Panc1 (cell line): Measurements from ENCODE around the gene BCAS3. TPM values are rescaled to one million over a fixed set of nuclear protein-coding genes. Genes with fewer than 3 reads are reported as not detected.

Experiments used
- ATAC-seq: fragments of 200-7000 bp; cut with Tn5 transposase; 2 replicates; pipeline ENCODE4 v1.9.1; 2020; ENCODE audit warnings: mild to moderate bottlenecking, moderate library complexity
- BruUV-seq: library from RNA; stranded (reverse); fragments of 400-500 nt; replicated peaks from 2 replicates; lab custom pipeline; 2021; lab: Mats Ljungman, UMichigan
- CTCF ChIA-PET: fragments of 300-600 bp; sonication (Branson Sonifier 250); formaldehyde crosslinking; loops from one replicate; lab custom pipeline; 2022; ENCODE audit warnings: antibody characterized with exemption; lab: Charles Lee
- POLR2A ChIA-PET: fragments of 300-600 bp; sonication (Branson Sonifier 250); formaldehyde crosslinking; loops from one replicate; lab custom pipeline; 2022; ENCODE audit warnings: antibody characterized with exemption; lab: Charles Lee
- DNase-seq: peaks from one replicate; pipeline ENCODE4 v3.0.0-alpha.2; 2010; ENCODE audit warnings: low read depth, low spot score
- H3K27ac ChIP-seq: 2 replicates; pipeline ENCODE4 v1.5.1; 2011; ENCODE audit warnings: mild to moderate bottlenecking, low read length, inconsistent platforms
- H3K27me3 ChIP-seq: fragments of 200-500 bp; sonication (Bioruptor generic); 2 replicates; pipeline ENCODE4 v1.6.0; 2014; ENCODE audit warnings: low read length, inconsistent platforms; ENCODE audit not compliant: control insufficient read depth, insufficient read depth
- H3K36me3 ChIP-seq: fragments of 200-500 bp; sonication (Bioruptor generic); 2 replicates; pipeline ENCODE4 v1.5.1; 2014; ENCODE audit warnings: inconsistent platforms, mild to moderate bottlenecking, low read length, moderate library complexity; ENCODE audit not compliant: control insufficient read depth, insufficient read depth
- H3K4me1 ChIP-seq: 2 replicates; pipeline ENCODE4 v1.5.1; 2011; ENCODE audit warnings: inconsistent platforms, mild to moderate bottlenecking, low read length, moderate library complexity; ENCODE audit not compliant: control insufficient read depth, insufficient read depth
- H3K4me3 ChIP-seq, 2 experiments: 2 replicates each; pipeline ENCODE4 v1.5.1; 2011 to 2012; ENCODE audit warnings: low read depth in 2 of 2, low read length in 2 of 2, mild to moderate bottlenecking in 2 of 2, inconsistent platforms in 1 of 2, moderate library complexity in 1 of 2
- H3K9me3 ChIP-seq: fragments of 200-500 bp; sonication (Bioruptor generic); 2 replicates; pipeline ENCODE4 v1.5.1; 2014; ENCODE audit warnings: low read depth, mild to moderate bottlenecking, inconsistent platforms, low read length, moderate library complexity; ENCODE audit not compliant: control insufficient read depth, insufficient read depth
- CTCF ChIP-seq: fragments of 450-650 bp; IDR thresholded peaks from 2 replicates; pipeline ENCODE4 v1.5.1; 2017; ENCODE audit warnings: mild to moderate bottlenecking
- POLR2AphosphoS5 ChIP-seq: IDR thresholded peaks from 2 replicates; pipeline ENCODE4 v1.6.1; 2012; ENCODE audit warnings: mild to moderate bottlenecking, low read depth, low read length, moderate library complexity
- SIN3A ChIP-seq: IDR thresholded peaks from 2 replicates; pipeline ENCODE4 v1.6.1; 2012; ENCODE audit warnings: low read depth, mild to moderate bottlenecking, low read length, moderate library complexity, borderline replicate concordance; ENCODE audit not compliant: insufficient read depth
- in situ Hi-C: cut with HindIII; loops from 2 replicates; pipeline ENCODE4 v1.10.0; 2016; ENCODE audit warnings: low sequenced_read_pairs, low pct_unique_long_range_greater_than_20kb
- intact Hi-C: fragments of 100-400 bp; cut with micrococcal nuclease; formaldehyde crosslinking; loops from one replicate; pipeline ENCODE4 v1.10.0; 2022; ENCODE audit not compliant: unreplicated experiment
- total RNA-seq: library from RNA; stranded (reverse); gene quantifications from one replicate; pipeline ENCODE4 v1.2.1, GENCODE V29; 2021; ENCODE audit not compliant: unreplicated experiment
- TF ChIP-seq, protein P1 (sequence below), 2 experiments: IDR thresholded peaks; 2 replicates each; pipeline ENCODE4 v1.6.1; 2011 to 2012; ENCODE audit warnings: low read depth in 2 of 2, control low read depth in 1 of 2, low read length in 1 of 2, mild to moderate bottlenecking in 1 of 2, moderate library complexity in 1 of 2; ENCODE audit not compliant: insufficient read depth in 1 of 2

Gene BCAS3
- total RNA-seq, 1 experiment from 2014 or later, result 9.3 TPM

DNA sequence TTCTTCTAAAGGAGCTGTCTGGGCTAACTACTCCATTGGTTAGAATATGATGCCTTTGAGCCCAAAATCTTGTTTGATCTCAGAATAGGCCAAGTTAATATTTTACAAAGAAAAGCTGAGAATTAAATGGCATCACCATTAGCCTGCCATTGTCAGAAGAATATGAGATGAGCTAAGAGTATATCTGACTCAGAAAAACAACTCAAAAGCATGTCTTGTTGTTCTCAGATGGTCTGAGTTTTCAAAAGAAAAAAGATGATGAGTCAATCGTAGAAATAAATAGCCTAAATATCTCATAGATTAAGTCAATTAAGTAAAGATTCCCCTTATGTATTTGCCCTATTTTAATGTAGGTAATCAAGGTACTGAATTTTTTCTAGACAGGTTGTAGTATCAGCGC is 524.9 kb downstream of the BCAS3 start:
- TF ChIP-seq SIN3A, result no peak
- BruUV-seq, result TSS peak; percentile 43
- in situ Hi-C loops (no loop called here), intact Hi-C loops (no loop called here)
- DNase-seq (no peak), ATAC-seq (no peak)
- H3K27me3 ChIP-seq, result no peaks in the 10 kb centered on the region
- H3K9me3 ChIP-seq, result no peaks in the 10 kb centered on the region
- POLR2A ChIA-PET, result interaction anchor here (0.6 to 0.7 kb wide), 4 partner anchors 10 to 43 kb away, joined by 3 to 17 read pairs (median 4); no protein-coding TSS in a partner anchor
- H3K4me3 ChIP-seq, result no peak overlapping the region
- no peaks in the 10 kb centered on the region for H3K36me3 ChIP-seq
- H3K27ac ChIP-seq, result peak overlapping the region; percentile 91
- H3K4me1 ChIP-seq, result peaks cover 34% of the 10 kb centered on the region
- CTCF ChIA-PET, result no interaction called here

- TF ChIP-seq POLR2AphosphoS5, result no peak
- TF ChIP-seq, protein P1, sequence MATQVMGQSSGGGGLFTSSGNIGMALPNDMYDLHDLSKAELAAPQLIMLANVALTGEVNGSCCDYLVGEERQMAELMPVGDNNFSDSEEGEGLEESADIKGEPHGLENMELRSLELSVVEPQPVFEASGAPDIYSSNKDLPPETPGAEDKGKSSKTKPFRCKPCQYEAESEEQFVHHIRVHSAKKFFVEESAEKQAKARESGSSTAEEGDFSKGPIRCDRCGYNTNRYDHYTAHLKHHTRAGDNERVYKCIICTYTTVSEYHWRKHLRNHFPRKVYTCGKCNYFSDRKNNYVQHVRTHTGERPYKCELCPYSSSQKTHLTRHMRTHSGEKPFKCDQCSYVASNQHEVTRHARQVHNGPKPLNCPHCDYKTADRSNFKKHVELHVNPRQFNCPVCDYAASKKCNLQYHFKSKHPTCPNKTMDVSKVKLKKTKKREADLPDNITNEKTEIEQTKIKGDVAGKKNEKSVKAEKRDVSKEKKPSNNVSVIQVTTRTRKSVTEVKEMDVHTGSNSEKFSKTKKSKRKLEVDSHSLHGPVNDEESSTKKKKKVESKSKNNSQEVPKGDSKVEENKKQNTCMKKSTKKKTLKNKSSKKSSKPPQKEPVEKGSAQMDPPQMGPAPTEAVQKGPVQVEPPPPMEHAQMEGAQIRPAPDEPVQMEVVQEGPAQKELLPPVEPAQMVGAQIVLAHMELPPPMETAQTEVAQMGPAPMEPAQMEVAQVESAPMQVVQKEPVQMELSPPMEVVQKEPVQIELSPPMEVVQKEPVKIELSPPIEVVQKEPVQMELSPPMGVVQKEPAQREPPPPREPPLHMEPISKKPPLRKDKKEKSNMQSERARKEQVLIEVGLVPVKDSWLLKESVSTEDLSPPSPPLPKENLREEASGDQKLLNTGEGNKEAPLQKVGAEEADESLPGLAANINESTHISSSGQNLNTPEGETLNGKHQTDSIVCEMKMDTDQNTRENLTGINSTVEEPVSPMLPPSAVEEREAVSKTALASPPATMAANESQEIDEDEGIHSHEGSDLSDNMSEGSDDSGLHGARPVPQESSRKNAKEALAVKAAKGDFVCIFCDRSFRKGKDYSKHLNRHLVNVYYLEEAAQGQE (IDR thresholded peaks at IDR 0.05; ENCODE audit: insufficient read depth in 1 of 2, low read depth in 2 of 2, low read length in 1 of 2), result no peak
- TF ChIP-seq CTCF, result no peak
- CTCF ChIA-PET, result no interaction called here
- Histone ChIP-seq H3K27ac (peak overlapping the region; percentile 91), H3K4me1 (peaks cover 41% of the 10 kb centered on the region), H3K36me3 (no peaks in the 10 kb centered on the region), H3K9me3 (no peaks in the 10 kb centered on the region), H3K4me3 (no peak overlapping the region), H3K27me3 (no peaks in the 10 kb centered on the region)
- ATAC-seq, result no peak
- in situ Hi-C loops, result no loop called here
- POLR2A ChIA-PET, result interaction anchor here (0.6 kb wide), 1 partner anchor 583 kb away, joined by 3 read pairs; no protein-coding TSS in a partner anchor
- DNase-seq, result no peak
- intact Hi-C loops, result no loop called here
- BruUV-seq, result no TSS peak
Measured at GRCh38 chr17:61203671-61204131, 526.0 kb downstream of the BCAS3 start.

- BruUV-seq, result no TSS peak
- POLR2A ChIA-PET, result no interaction called here
- Histone ChIP-seq H3K4me1 (peaks cover 43% of the 10 kb centered on the region), H3K4me3 (no peak overlapping the region), H3K9me3 (no peaks in the 10 kb centered on the region), H3K27ac (peak overlapping the region; percentile 91; the same call in 1 of the 2 replicates), H3K27me3 (no peaks in the 10 kb centered on the region), H3K36me3 (no peaks in the 10 kb centered on the region)
- in situ Hi-C loops, result no loop called here
- DNase-seq (no peak), ATAC-seq (no peak)
- TF ChIP-seq, protein P1 (IDR thresholded peaks at IDR 0.05; ENCODE audit: insufficient read depth in 1 of 2, low read depth in 2 of 2, low read length in 1 of 2), result no peak
- CTCF ChIA-PET, result interaction anchor here (0.7 kb wide), 1 partner anchor 204 kb away, joined by 3 read pairs; no protein-coding TSS in a partner anchor
- intact Hi-C loops, result no loop called here
Measured at GRCh38 chr17:61204456-61204855, 526.8 kb downstream of the BCAS3 start.
